NB4 (cell line): ENCODE data around the gene CPS1.

Experiments
- CTCF ChIP-seq: IDR thresholded peaks from one replicate; pipeline ENCODE4 v1.5.1; 2012; ENCODE audit warnings: low read depth, low read length
- POLR2A ChIP-seq: IDR thresholded peaks from 2 replicates; pipeline ENCODE4 v1.6.1; 2011; ENCODE audit warnings: mild to moderate bottlenecking; ENCODE audit not compliant: insufficient read length; ENCODE audit errors: extremely low read depth

DNA sequence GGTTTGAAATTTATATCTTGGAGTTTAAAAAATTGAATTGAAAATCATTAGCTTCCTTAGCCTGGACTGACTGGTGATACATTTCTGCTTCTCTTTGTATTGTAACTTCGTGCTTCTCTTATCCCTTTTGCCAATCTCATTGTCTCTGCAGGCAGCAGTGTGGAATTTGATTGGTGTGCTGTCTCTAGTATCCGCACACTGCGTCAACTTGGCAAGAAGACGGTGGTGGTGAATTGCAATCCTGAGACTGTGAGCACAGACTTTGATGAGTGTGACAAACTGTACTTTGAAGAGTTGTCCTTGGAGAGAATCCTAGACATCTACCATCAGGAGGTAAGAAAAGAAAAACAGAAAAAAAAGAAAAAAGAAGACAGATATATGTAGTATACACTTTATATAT is 85.9 kb downstream of the CPS1 start:
- TF ChIP-seq CTCF: no peak
- TF ChIP-seq POLR2A: no peak
